Liver (tissue), 3 donors: Measurements from ENCODE around the gene COL3A1.

Experiments
- EGR1 ChIP-seq, 2 donors: IDR thresholded peaks; 2 replicates each; pipeline ENCODE4 v1.6.1; 2016 to 2018; ENCODE audit warnings: antibody characterized with exemption in 2 of 2, low read depth in 2 of 2
- HNF4A ChIP-seq, 2 donors: conservative IDR thresholded peaks; 2 replicates each; pipeline ENCODE4 v1.6.1; 2016; ENCODE audit warnings: antibody characterized with exemption in 2 of 2, mild to moderate bottlenecking in 2 of 2
- JUND ChIP-seq, 2 donors: IDR thresholded peaks; 2 replicates each; pipeline ENCODE4 v1.6.1; 2016; ENCODE audit warnings: antibody characterized with exemption in 2 of 2
- TF ChIP-seq, protein P1 (sequence below): fragments of 150-350 bp; IDR thresholded peaks from 2 replicates; pipeline ENCODE4 v1.5.1; 2017; ENCODE audit warnings: improper control_type of control experiment, low read depth, low read length; ENCODE audit not compliant: missing input control
- TF ChIP-seq, protein P2 (sequence below): IDR thresholded peaks from 2 replicates; pipeline ENCODE4 v1.6.1; 2016; ENCODE audit warnings: antibody characterized with exemption, mild to moderate bottlenecking
- TF ChIP-seq, protein P3 (sequence below): IDR thresholded peaks from 2 replicates; pipeline ENCODE4 v1.6.1; 2016; ENCODE audit warnings: antibody characterized with exemption
- donor health status: healthy.
- donor health status: healthy.

DNA sequence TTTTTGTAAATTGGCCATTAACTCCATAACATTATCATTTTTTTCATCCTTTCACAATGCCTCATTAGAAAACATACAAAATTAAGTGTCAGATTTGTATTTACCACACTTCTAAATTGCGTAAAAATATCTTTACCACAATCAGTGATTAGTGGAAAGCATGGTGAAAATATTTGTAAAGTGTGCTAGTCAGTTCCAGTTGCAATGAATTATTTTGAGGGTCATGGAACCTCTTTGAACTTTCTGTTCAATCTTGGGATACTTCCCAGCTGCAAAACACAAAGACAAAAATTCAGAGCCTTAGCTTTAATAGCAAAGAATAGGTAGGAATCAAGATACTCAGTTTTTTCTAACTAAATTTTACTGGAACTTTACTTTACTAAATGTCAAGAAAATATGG lies 4.0 kb upstream of the COL3A1 start:
- TF ChIP-seq, protein P1, sequence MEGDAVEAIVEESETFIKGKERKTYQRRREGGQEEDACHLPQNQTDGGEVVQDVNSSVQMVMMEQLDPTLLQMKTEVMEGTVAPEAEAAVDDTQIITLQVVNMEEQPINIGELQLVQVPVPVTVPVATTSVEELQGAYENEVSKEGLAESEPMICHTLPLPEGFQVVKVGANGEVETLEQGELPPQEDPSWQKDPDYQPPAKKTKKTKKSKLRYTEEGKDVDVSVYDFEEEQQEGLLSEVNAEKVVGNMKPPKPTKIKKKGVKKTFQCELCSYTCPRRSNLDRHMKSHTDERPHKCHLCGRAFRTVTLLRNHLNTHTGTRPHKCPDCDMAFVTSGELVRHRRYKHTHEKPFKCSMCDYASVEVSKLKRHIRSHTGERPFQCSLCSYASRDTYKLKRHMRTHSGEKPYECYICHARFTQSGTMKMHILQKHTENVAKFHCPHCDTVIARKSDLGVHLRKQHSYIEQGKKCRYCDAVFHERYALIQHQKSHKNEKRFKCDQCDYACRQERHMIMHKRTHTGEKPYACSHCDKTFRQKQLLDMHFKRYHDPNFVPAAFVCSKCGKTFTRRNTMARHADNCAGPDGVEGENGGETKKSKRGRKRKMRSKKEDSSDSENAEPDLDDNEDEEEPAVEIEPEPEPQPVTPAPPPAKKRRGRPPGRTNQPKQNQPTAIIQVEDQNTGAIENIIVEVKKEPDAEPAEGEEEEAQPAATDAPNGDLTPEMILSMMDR: no peak
- TF ChIP-seq, protein P2, sequence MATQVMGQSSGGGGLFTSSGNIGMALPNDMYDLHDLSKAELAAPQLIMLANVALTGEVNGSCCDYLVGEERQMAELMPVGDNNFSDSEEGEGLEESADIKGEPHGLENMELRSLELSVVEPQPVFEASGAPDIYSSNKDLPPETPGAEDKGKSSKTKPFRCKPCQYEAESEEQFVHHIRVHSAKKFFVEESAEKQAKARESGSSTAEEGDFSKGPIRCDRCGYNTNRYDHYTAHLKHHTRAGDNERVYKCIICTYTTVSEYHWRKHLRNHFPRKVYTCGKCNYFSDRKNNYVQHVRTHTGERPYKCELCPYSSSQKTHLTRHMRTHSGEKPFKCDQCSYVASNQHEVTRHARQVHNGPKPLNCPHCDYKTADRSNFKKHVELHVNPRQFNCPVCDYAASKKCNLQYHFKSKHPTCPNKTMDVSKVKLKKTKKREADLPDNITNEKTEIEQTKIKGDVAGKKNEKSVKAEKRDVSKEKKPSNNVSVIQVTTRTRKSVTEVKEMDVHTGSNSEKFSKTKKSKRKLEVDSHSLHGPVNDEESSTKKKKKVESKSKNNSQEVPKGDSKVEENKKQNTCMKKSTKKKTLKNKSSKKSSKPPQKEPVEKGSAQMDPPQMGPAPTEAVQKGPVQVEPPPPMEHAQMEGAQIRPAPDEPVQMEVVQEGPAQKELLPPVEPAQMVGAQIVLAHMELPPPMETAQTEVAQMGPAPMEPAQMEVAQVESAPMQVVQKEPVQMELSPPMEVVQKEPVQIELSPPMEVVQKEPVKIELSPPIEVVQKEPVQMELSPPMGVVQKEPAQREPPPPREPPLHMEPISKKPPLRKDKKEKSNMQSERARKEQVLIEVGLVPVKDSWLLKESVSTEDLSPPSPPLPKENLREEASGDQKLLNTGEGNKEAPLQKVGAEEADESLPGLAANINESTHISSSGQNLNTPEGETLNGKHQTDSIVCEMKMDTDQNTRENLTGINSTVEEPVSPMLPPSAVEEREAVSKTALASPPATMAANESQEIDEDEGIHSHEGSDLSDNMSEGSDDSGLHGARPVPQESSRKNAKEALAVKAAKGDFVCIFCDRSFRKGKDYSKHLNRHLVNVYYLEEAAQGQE: no peak
- TF ChIP-seq JUND (IDR thresholded peaks at IDR 0.05) (no peak), EGR1 (IDR thresholded peaks at IDR 0.05; ENCODE audit: low read depth in 2 of 2) (no peak), HNF4A (conservative IDR thresholded peaks at IDR 0.05) (no peak)
- TF ChIP-seq, protein P3, sequence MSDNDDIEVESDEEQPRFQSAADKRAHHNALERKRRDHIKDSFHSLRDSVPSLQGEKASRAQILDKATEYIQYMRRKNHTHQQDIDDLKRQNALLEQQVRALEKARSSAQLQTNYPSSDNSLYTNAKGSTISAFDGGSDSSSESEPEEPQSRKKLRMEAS: no peak
